HG03175 (cell line): ENCODE data around the gene SCLT1.
A peak's percentile ranks its signal among the peaks of the same experiment; 100 is the strongest.

ENCODE experiments used
- ATAC-seq: cut with Tn5 transposase; IDR thresholded peaks from one replicate; pipeline ENCODE4 v1.9.1; 2021; ENCODE audit warnings: mild to moderate bottlenecking, moderate library complexity; ENCODE audit not compliant: unreplicated experiment

The SCLT1 gene

DNA sequence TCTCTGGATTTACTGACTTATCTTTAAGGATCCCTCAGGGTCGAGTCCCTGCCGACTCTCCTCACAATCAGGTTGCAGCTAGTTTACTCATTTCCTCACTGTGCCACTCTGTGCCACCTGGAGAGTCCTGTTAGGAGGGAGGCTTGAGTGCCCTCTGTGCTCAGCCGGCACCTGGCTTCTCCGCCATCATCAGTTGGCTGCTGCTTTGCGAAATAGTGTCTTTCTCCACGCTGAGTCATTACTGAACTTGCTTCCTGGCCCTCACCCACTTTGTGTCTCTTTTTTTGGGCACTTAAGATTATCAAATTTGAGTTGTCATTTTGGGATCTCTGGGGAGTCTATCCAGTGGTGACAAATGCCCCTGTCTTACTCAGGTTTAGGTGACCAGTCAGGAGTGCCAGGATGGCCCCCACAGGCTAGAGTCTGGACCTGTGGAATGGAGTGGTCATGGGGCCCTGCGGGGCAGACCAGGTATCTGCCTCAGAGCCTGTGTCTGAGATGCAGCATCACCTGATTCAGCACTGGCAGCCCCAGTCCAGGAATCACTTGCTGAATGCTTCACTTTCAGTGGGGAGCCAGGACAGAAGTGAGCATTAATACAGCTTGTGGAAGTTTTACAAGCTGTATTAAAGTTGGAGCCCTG lies 246.1 kb downstream of the SCLT1 start:
- no peak for ATAC-seq

DNA sequence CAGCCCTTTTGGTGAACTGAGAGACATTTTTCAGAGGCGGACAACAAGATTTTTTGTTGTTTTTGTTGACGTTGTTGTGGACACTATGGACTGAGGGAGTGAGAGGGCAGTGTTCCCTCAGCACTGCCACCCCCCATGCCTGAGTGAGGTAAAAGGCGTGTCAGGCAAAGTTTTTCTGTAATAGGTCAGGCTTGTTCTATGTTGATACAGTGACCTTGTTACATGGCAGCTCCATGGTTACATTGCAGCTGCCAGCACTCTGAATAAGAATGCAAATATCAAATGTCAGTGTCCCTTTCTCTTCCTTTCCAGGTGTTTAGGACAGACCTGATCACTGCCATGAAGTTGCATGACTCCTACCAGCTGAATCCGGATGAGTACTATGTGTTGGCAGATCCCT lies 247.3 kb downstream of the SCLT1 start:
- no peak for ATAC-seq

DNA sequence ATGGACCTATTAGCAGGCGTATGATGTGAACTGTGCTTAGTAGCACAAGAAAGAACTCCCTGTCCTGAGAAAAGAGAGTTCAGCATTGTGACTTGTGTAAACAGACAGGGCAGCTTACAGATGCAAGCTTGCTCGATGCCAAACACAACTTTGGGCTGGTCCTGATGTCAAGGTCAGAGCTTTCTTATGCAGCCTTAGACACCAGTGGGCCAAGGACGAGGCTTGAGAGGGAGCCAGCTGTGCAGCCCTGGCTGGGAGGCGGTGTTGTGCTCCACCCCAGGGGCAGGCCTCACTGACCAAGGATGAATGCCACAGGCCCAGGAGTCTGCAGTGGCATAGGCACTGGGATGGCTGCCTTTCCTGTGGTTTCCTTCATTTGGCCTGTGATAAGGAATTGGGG lies 248.4 kb downstream of the SCLT1 start:
- ATAC-seq = no peak

GRCh38 chr4:128841402-128841801 lies 251.9 kb downstream of the SCLT1 start:
- ATAC-seq = no peak

- ATAC-seq = no peak
These were observed 252.5 kb downstream of the SCLT1 start for GRCh38 chr4:128840711-128841318.

DNA sequence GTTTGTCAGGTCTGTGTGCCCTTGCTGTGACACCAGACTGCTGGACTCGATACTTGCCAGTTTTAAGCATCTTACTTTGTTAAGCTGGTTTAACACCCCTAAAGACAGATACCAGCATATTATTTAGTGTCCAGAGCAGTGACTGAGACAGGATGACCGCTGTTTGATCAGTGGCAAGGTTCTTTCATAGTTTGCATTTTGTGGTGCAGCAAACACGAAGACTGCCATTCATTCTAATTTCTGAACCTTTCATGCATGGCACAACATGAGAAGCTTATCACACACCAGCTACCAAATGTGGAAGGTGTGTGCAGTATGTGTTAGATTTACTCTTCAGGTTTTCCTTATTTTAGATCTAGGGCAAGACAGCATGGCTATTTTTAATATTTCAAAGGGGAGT lies 255.7 kb downstream of the SCLT1 start:
- ATAC-seq = peak; percentile 48

DNA sequence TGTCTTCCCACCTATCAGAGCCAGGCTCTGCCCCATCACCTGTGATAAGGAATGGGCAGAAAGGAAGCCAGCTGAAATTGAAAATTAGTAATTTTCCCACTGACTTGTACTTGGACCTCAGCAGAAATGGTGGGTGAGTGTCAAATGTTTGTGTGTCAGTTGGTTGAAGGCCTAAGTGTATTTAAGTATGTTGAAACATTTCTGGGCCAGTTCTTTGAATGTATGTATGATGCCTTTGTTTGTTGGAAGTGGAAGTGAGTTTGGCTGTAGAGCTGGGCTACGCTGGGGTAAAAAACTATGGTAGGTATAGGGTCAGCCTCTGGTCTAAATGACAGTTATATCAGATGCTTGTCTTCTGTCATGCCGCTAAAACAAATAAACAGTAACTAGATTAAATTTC lies 256.1 kb downstream of the SCLT1 start:
- ATAC-seq = no peak

DNA sequence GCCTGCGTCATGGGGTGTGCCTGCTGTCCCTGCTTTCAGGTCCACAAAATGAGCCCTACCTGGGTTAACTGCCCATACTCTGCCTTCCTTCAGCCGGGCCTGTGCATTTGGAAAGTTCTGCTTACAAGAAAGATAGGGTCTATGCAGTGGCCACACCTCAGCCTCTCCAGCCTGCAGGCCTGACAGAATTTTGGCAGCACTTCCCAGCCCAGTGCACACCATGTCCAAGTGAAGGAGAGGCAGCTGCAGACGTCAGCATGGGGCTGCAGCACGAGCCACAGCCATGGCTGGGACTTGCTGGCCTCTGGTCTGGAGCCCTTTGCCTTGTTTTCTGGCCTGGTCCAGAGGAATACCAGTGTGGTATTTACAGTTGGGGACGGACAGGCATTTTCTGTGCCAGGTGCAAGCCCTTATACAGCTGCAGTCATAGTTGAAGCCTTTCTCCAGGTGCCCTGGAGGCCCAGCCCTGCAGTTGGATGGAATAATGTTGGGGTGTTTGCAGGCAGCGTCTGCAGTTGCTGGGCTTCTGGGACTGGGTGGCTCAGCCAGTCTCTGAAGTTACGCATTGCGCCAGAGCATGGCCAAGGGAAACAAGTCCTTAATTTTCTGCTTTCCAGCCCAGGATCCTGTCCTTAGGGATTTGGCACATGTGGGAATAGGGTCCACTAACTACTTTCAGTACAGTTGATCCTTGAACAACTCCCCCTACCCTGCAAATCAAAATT lies 257.7 kb downstream of the SCLT1 start:
- ATAC-seq = no peak
